ENCODE results near the gene NUDT17.
"Not testable (repeated sequence)": the region's sequence is repeated elsewhere in the genome, so short reads cannot be mapped to it uniquely, and the experiment has no call there.

Gene NUDT17, protein sequence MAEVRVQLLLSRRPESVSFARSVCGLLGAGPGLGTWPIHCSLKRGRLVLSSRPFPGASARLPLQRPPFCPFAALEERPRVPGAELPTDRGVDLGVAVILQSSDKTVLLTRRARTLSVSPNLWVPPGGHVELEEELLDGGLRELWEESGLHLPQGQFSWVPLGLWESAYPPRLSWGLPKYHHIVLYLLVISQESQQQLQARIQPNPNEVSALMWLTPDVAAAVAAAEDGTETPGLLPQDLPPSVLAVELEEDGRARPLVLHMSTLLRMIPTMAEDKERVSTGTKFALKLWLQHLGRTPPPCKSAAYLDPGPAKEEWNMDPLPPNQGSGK

DNA sequence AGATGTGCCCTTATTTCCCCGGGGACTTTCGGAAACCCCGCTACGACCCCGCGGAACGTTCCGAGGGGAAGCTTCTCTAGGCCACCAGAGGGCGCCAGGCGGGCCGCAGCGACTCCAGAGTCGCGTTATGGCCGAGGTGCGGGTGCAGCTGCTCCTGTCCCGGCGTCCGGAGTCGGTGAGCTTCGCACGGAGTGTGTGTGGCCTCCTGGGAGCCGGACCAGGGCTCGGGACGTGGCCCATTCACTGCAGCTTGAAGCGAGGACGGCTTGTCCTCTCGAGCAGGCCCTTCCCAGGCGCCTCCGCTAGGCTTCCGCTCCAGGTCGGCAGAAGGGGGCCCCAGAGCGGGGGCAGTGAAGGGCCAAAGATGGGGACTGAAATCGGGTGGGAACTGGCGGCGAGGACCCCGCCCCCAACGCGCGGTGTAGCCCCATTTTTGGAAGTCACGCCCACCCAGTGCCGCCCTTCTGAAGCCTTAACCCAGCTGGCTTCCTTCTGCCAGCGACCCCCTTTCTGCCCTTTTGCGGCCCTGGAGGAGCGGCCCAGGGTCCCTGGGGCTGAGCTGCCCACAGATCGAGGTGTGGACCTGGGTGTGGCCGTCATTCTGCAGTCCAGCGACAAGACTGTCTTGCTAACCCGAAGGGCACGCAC lies at the start of gene NUDT17:
TSS of gene NUDT17 (plus strand) at position 117 of the 648 bp plus-strand sequence. CDS start at position 128, 11 bp downstream.
- peak; percentile 71 to 74 for DNase-seq

DNA sequence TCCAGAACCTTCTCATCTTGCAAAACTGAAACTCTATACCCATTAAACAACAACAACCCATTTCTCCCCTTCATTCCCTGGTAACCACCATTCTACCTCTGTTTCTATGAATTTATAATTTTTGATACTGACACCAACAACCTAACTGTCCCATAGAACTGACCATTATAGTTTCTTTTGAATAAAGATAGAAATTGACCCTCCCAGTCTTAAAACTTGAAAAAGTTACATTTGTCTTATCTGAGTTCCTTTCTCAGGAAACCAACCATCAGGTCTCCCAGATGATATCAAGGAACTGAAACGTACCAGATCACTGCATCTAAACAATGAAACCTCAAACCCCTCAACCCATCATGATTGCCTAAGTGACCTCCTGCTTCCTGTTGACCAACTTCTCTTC lies 48.7 kb upstream of the NUDT17 start:
- no peak for DNase-seq

DNA sequence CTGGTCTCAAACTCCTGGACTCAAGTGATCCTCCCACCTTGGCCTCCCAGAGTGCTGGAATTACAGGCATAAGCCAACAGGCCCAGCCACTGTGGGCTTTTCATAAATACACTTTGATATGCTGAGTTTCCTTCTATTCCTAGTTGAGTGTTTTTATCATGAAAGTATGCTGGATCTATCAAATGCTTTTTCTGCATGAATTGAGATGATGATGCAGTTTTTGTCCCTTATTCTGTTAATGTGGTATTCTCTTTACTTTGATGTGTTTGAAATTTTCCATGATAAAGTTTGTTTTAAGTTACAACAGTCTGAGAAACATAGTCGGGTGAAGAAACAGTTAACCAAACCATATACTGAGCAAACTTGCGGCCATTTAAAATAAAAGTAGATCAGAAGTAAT lies 45.6 kb upstream of the NUDT17 start:
- no peak for DNase-seq

DNA sequence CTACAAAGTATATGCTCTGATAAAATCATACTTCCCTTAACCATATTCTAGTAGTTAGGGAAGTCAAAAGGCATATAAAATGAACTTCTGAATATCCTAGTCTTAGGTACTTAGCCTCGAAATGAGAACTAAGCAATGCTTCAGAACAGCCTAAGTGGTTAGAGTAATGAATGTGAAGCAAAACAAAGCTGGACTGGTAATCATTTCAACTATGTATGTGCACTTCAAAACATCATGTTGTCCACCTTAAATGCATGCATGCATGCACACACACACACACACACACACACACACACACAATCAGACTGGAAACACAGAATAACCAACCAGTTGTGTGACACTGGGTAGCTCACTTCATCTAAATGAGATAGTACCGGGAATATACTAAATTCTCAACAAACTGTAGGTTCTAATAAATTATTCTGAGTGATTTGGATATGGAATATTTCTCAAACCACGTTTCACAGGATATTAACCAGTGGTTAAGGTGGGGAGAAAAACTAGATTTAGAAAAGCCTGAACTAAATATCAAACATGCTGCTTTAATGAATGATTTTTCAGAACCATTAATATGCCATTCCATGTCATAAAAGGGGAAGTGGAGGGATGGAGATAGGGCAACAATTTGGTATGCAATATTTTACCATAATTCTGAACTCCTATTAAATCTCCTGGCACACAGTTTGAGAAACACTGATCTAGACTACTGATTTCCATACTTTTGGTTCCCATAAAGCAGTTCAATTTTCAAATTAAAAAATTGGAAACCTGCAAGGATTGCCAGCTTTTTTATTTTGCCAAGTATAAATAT lies 41.0 kb upstream of the NUDT17 start:
- no peak for DNase-seq

DNA sequence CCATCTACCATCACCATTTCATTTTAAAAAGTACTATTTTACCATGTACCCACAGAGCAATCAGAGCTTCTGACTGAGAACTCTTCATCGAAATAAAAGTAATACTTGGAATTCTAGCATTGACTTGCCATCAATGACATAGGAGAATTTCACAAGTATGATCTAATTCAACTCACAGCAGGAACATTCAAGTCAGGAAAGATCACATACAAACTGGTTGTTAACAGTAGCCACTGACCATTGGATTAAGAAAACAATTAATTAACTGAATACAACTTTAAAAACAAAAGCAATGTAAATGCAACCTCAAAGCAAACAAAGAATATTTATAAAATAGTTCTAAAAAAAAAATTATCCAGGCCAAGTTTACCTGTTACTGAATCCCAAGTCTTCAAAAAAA lies 40.4 kb upstream of the NUDT17 start:
- no peak for DNase-seq

DNA sequence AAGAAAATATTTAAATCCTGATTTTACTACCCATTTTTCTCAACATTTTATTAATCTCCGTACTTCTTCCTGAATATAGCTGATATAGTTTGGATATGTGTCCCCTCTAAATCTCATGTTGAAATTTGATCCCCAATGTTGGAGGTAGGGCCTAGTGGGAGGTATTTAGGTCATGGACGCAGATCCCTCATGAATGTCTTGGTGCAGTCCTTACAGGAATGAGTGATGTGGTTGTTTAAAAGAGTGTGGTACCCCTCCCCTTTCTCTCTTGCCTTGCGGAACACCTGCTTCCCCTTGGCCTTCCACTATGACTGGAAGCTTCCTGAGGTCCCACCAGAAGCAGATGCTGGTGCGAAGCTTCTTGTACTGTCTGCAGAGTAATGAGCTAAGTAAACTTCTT lies 39.0 kb upstream of the NUDT17 start:
- no peak for DNase-seq

DNA sequence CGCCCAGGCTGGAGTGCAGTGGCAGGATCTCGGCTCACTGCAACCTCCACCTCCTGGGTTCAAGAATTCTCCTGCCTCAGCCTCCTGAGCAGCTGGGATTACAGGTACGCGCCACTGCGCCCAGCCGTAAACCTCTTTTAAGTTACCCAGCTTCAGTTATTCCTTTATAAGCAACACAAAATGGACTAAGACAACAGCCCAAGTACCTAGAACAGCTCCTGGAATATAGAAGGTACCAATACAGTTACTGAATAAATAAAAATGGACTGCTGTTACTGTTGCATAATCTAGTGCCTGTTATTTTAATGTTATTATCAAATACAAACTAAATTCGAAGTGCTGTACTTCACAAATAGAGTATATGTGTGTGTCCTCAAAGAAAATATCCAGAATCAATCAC lies 38.6 kb upstream of the NUDT17 start:
- DNase-seq, result no peak

DNA sequence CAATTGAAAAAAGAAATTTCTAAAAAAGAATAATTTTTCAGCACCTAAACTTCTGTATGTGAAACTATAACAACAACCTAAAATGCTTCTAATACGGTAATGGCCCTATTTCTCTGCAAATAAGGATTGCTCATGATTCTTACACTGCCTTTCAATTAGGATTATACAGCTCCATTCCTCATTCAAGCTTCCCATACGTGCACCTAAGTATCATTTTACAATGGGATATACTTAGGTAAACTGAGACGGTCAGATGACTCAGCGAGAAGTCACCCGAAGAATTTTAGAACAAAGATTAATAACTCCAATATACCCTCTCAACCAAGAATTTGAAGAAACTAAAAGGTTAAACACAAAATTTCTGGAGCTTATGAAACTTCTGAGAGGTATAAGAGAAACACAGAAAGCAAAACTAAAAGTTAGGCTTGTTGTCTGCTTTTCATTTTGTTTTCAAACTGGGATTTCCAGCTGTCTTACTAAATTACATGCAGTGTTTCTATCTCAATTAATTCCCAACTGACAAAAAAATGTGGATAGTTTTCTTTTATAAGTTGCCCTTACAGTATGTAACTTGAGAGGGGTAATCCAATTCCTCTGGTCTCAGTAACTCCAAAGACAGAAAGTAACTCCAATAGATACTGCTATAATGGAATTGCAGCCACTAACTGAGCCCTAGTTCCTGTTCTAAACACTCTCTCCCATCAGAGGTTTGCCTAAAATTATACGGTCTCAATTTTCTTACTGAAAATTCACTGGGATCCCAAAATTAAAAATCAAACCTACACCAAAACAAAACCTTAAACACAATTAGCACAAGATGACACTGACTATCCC lies 32.2 kb upstream of the NUDT17 start:
- DNase-seq, result not testable (repeated sequence)

DNA sequence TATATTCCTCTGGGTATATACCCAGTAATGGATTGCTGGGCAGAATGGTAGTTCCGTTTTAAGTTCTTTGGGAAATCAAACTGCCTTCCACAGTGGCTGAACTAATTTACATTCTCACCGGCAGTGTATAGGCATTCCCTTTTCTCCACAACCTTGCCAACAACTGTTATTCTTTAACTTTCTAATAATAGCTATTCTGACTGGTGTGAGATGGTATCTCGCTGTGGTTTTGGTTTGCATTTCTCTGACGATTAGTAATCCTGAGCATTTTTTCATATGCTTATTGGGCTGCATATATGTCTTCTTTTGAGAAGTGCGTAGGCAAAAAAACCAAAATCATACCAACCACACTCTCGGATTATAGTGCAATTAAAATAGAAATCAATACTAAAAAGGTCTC lies 27.3 kb upstream of the NUDT17 start:
- not testable (repeated sequence) for DNase-seq

DNA sequence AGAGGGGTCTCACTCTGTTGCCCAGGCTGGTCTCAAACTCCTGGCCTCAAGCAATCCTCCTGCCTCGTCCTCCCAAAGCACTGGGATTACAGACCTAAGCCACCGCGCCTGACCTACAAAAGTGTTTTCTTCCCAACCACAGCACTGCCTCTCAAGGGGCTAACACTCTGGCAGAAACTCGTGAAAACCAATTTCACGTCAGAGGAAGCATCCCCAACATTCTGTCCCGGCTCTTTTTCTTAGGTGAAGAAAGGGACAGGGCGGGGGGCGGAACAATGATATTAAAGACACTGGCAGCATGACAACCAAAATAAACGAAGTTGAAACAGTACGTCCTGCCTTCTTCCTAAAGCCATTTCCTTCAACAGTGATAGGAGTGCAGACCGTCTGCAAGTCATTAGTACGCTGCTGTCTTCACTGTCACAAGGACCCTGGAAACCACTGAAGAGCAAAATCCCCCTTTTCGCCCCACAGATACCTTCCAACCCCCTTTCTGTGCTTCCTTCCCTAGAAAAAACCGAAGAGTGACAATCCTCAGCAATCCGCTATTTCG lies 22.6 kb upstream of the NUDT17 start:
- not testable (repeated sequence) for DNase-seq

DNA sequence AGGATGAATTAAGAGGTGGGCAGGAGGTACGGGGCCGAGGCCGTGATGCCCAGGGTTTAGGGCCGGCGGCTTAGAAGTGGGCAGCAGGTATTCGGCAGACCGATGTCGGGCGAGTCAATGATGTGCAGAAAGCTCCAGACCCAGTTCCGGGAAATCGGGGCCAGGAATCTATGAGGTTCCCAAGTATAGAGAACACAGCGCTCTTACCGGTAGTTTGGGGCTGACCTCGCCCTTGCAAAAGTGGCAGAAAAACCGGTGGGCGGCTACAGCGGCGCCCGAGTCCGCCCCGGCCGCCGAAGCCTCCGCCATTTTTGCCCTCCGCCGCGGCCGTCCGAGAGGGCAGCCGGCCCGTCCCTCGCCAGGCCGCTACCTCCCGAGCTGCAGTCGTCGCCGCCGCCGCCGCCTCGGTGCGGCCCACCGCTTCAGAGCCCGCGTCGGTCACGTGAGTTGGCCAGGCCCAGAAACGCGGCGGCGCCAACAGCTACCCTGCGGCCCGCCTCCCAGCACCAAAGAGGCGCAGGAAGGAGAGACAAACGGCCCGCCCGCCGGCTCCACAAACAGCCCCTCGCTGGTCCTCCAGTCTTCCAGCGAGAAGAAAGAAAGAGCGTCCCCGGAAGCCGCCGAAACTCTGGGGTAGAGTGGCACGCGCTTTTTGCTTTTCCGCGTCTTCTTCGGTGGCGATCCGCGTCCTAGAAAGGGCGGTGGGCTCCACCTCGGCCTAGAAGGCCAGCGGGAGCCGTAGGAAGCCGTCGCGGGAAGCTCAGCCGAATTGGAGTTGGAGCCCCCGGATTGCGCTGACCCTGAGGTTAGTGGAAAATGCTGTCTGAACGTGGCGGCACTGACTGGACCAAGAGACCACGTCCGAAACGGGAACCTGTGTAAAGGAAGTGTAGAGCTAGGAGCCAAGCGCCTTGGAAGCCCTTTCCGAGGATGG lies 21.6 kb upstream of the NUDT17 start, which contains the start of the genes POLR3C and RNF115:
TSS of gene POLR3C (plus strand) at position 636 of the 934 bp plus-strand sequence. CDS start 1,577 bp downstream, outside the sequence.
TSS of gene RNF115 (minus strand) at position 531 of the 934 bp plus-strand sequence. CDS start at position 309, 222 bp downstream.
- peak; percentile 96 to 98 for DNase-seq

DNA sequence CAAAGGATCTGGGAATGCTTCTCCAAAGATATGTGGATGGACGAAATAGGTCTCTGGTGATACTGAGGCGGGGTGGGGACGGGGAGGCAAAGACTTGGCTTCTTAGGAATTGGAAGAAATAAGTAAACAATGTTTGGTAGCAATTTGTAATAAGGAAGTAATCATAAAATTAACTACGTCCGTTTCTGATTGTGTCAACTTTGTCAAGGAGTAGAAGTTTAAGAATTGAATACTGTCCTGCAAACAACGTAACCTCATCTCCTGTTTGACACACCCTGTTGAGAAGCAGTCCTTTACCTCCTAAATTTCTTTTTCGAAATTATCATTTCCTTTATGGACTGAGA lies 21.0 kb upstream of the NUDT17 start:
- no peak for DNase-seq

DNA sequence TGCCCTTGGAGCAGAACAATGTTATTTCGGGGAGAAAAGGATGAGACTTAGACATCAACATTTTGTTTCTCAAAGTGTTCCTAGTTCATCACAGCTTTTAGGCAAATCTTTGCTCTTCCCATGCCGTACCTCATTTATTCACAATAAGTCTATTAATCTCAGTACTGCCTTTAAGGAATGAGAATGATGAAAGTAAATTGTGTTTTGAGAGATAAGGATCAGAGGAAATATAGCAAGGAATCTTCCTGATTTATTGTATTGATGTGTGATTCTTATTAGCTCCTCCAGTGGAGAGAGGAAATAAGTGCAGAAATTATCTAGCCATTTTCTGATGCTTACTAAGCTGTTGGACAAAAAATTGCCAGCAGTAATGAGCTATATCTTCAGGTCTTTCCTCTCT lies 19.4 kb upstream of the NUDT17 start:
- peak in 1 of 2 experiments; percentile 8 for DNase-seq

DNA sequence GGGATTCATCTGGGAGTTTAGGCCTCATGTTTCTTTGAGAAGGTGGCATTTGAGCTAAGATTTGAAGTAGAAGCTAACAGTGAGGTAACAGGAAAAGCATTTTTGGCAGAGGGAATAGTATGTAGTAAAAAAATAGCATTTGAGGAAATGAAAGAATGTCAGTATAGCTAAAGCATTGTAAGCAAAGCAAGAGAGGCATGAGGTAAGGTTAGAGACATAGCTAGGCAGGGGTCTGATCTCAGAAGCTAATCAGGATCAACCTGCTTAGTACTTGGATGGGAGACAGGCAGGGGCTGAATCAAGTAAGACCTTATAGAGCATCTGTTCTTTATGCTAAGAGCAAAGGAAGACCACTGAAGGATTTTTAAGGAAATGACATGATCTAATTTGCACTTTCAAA lies 17.5 kb upstream of the NUDT17 start:
- no peak for DNase-seq

DNA sequence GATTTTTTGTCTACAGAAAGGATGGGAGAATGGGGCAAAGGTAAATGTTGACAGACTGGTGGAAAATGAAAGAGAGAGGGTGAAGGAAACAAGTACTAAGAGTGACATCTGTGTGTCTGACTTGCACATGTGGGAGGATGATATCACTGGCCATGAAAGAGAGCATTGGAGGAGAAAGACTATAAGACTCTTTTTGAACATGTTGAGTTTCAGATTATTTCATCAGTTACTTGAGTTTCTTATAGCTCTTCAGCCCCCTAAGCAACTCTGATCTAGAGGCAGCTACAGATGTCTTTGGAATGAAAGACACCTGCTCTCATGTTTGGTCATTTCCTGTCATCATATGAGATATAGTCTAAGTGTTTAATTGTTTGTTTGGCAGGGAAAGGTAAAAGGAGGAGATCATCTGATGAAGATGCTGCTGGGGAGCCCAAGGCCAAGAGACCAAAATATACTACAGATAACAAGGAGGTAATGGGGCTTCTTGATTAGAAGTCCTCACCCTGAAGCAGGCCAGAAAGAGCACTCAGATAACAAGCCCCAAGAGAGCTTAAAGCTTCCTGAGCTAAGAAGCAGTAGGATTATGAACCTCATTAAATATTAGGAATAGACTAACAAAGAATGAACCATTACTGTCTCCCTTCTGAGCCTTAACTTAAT lies 16.9 kb upstream of the NUDT17 start:
- no peak for DNase-seq

DNA sequence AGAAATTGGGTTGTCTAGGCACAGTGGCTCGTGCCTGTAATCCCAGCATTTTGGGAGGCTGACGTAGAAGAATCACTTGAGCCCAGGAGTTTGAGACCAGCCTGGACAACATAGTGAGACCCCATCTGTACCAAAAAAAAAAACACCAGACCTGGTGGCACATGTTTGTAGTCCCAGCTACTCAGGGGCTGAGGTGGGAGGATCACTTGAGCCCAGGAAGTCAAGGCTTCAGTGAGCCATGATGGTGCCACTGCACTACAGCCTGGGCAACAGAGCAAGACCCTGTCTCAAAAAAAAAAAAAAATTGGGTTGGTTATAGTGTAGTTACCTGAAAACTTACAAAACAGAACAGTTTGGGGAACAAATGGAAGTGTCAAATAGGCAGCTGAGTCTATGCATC lies 14.6 kb upstream of the NUDT17 start:
- DNase-seq, result not testable (repeated sequence)

DNA sequence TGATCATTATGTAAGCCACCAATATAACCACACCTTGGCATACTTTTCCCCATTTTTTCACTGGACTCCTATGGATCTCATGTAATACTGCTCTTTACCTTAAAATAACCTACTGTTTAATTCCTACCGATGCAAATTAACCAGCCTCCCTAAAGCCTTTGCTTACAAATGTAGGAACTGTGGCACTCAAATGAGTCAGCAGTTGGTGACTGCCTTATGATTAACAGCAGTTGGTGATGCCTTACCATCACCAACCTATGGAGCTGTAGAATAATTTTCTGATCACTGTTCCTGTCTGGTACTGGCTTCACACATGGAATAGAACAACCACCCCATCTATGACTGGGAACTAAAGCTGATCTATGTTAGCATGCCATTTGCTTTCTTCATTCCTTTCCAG lies 7.8 kb upstream of the NUDT17 start:
- DNase-seq, result no peak

DNA sequence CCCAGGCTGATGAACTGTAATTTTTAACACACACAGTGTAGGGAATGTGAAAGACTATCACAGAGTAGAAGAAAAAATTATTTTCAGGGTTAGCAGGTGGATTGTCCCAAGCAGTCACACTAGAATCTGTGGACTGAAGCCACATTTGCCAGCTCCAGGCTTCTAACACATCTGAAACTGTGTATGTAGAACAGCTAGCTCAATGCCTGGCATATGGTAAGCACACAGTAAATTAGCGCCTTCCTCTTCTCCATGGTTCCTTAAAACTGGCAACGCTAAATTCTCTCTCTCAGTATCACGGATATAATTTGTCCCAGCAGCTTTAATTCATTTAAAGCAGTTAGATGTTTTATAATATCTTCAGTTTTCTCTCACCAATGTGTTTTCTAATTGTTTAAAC lies 2.4 kb upstream of the NUDT17 start:
- DNase-seq, result no peak

DNA sequence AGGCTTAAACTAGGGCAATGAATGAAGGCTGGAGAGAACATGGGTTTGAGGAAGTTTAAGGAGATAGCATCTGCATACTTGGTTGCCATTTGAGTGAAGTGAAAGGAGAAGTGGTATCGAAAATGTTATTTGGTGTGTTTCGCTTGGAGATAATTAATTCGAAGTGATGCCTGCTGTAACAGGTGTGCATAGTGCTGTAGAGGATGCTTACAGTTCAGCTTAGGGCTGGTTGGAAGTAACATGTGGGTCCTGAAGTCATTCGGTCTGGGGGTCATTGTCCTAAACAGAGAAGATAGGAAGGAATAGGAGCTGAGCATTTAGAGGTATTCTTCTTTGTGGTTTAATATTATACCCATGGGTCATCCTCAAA lies 301 bp upstream of the NUDT17 start:
- peak; percentile 63 to 75 for DNase-seq

DNA sequence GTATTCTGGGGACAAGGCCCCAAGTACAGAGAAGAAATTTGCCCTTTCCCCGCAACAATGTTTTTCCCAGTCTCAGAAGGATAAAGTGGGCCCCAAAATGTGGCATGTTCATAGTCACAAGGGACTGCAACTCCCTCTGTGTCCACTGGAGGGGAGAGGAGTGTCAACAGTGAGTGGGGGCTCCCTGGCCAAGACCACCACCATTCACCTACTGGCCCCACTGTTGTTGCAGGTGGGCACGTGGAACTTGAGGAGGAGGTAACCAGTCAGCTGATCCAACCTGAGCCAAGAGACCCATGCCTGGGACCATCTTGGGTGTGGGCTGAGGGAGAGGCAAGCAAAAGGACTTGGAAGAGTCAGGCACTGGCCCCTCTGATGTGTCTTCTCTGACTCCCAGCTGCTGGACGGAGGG lies 777 bp downstream of the NUDT17 start:
- DNase-seq, result peak; percentile 29 to 37

DNA sequence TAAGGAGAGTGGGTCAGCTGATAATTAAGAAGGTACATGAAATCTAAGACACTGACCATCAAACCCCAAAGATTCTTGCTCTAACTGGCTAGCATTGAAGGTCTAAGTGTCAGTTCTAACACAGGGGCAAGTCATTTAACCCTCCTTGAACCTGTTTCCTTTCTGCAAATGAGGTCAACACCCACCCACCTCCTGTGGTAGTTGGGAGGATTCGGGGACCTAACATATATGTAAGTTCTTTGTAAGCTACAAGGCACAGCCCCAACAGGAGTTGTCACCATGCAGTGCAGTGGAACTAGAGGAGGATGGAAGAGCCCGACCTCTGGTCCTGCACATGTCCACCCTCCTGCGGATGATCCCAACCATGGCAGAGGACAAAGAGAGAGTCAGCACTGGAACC lies 2.4 kb downstream of the NUDT17 start:
- no peak for DNase-seq
